SK-N-DZ (cell line): ENCODE measurements around the gene COPG2.

Experiments used
- DNase-seq: peaks from one replicate; pipeline ENCODE4 v3.0.0-alpha.2; 2015; ENCODE audit warnings: low spot score

COPG2 gene

GRCh38 chr7:130500910-130501309 is 167.6 kb downstream of the COPG2 start:
- DNase-seq: no peak

- no peak for DNase-seq
These were observed 168.1 kb downstream of the COPG2 start for GRCh38 chr7:130500463-130500862.

- no peak for DNase-seq
These were observed 174.1 kb downstream of the COPG2 start for GRCh38 chr7:130494431-130494858.

- DNase-seq: no peak
These were observed 175.2 kb downstream of the COPG2 start for GRCh38 chr7:130493275-130493873.

GRCh38 chr7:130492523-130493274 is 175.8 kb downstream of the COPG2 start:
- DNase-seq: no peak

GRCh38 chr7:130491841-130492522 is 176.6 kb downstream of the COPG2 start, which contains the start of gene MEST:
Gene MEST (plus strand): TSS chr7:130492085. CDS start chr7:130492314, 229 bp downstream.
- DNase-seq: no peak

- DNase-seq: no peak
These were observed 177.4 kb downstream of the COPG2 start for GRCh38 chr7:130490888-130491804.

GRCh38 chr7:130490311-130490791 is 178.2 kb downstream of the COPG2 start:
- DNase-seq: no peak

- DNase-seq: no peak
These were observed 179.2 kb downstream of the COPG2 start for GRCh38 chr7:130489140-130489983.

GRCh38 chr7:130488392-130489139 is 180.0 kb downstream of the COPG2 start:
- DNase-seq: peak; percentile 46

- no peak for DNase-seq
These were observed 181.6 kb downstream of the COPG2 start for GRCh38 chr7:130486954-130487436.

- no peak for DNase-seq
These were observed 182.2 kb downstream of the COPG2 start for GRCh38 chr7:130486114-130486953.

GRCh38 chr7:130485734-130486113 is 182.8 kb downstream of the COPG2 start:
- no peak for DNase-seq

GRCh38 chr7:130483031-130483430 is 185.5 kb downstream of the COPG2 start:
- DNase-seq: no peak

- DNase-seq: no peak
These were observed 186.7 kb downstream of the COPG2 start for GRCh38 chr7:130481898-130482297.

GRCh38 chr7:130479716-130480400 is 188.7 kb downstream of the COPG2 start:
- no peak for DNase-seq

- no peak for DNase-seq
These were observed 189.6 kb downstream of the COPG2 start for GRCh38 chr7:130478991-130479390.
